Aorta (tissue), 5 donors: Measurements from ENCODE around the gene TRIM72. TPM values are rescaled to one million over a fixed set of nuclear protein-coding genes. Genes with fewer than 3 reads are reported as not detected.
"Not testable (repeated sequence)": the region's sequence is repeated elsewhere in the genome, so short reads cannot be mapped to it uniquely, and the experiment has no call there.

Experiments used
- ATAC-seq: fragments of 200-7000 bp; cut with Tn5 transposase; one replicate; pipeline ENCODE4 v1.9.1; 2022; ENCODE audit warnings: moderate library complexity; ENCODE audit not compliant: low FRiP score
- DNase-seq, 2 donors: peaks; one replicate each; pipeline ENCODE4 v3.0.0-alpha.2; 2020
- H3K27ac ChIP-seq, 2 donors: one replicate each; pipeline ENCODE4 v1.5.1; 2013; ENCODE audit warnings: low read length in 2 of 2, mild to moderate bottlenecking in 2 of 2, moderate library complexity in 2 of 2, control low read depth in 1 of 2, inconsistent platforms in 1 of 2, low read depth in 1 of 2
- H3K27me3 ChIP-seq, 2 donors: one replicate each; pipeline ENCODE4 v1.6.1; 2013; ENCODE audit warnings: control low read depth in 1 of 2, low read length in 1 of 2, mild to moderate bottlenecking in 1 of 2, moderate library complexity in 1 of 2; ENCODE audit not compliant: insufficient read depth in 2 of 2, control insufficient read depth in 1 of 2
- H3K36me3 ChIP-seq, 2 donors: one replicate each; pipeline ENCODE4 v1.6.1; 2013; ENCODE audit warnings: control low read depth in 1 of 2, low read length in 1 of 2, mild to moderate bottlenecking in 1 of 2; ENCODE audit not compliant: insufficient read depth in 2 of 2, control insufficient read depth in 1 of 2
- H3K4me1 ChIP-seq, 2 donors: one replicate each; pipeline ENCODE4 v1.6.1; 2013; ENCODE audit warnings: low read length in 2 of 2, control low read depth in 1 of 2, mild to moderate bottlenecking in 1 of 2, moderate library complexity in 1 of 2; ENCODE audit not compliant: insufficient read depth in 2 of 2, control insufficient read depth in 1 of 2
- H3K4me3 ChIP-seq, 2 donors: one replicate each; pipeline ENCODE4 v1.5.1; 2013; ENCODE audit warnings: low read length in 2 of 2, control low read depth in 1 of 2, mild to moderate bottlenecking in 1 of 2
- H3K9me3 ChIP-seq: one replicate; pipeline ENCODE4 v1.6.1; 2013; ENCODE audit warnings: mild to moderate bottlenecking, low read length; ENCODE audit not compliant: control insufficient read depth
- WGBS, 2 donors: extraction: QIAGEN DNeasy Blood & Tissue Kit; methylation state at CpG; one replicate each; pipeline ENCODE4 v1.1.7; 2013; 5-methylcytosine and 5-hydroxymethylcytosine counted together
- intact Hi-C, 2 donors: fragments of 100-400 bp; cut with DNase I; formaldehyde crosslinking; loops; one replicate each; pipeline versions ENCODE4 v1.14.2 to v1.15.0; 2022
- polyA plus RNA-seq, 2 donors: library from polyadenylated mRNA; stranded (reverse); fragments of 200-250 nt; gene quantifications; one replicate each; pipeline ENCODE4 v1.2.3, GENCODE V29; 2013
- total RNA-seq, 2 donors: library from RNA; stranded (reverse); fragmentation: NEBNext Ultra II Directional; extraction: Animal tissue kit (Norgen Biotek cat#: 25700); gene quantifications; one replicate each; pipeline ENCODE4 v1.2.1, GENCODE V29; 2021
- donor health status: healthy with polysubstance abuse.
- donor health status: Bipolar disorder and iron deficiency.
- donor health status: DM: no; HTN: no; CAD: no.
- donor health status: DM: no; HTN: no; CAD: no.
- donor health status: DM: yes; HTN: yes; CAD: no.

TRIM72 gene
- total and polyA plus RNA-seq, 4 donors = 0.05 to 0.24 TPM; not detected in 2

DNA sequence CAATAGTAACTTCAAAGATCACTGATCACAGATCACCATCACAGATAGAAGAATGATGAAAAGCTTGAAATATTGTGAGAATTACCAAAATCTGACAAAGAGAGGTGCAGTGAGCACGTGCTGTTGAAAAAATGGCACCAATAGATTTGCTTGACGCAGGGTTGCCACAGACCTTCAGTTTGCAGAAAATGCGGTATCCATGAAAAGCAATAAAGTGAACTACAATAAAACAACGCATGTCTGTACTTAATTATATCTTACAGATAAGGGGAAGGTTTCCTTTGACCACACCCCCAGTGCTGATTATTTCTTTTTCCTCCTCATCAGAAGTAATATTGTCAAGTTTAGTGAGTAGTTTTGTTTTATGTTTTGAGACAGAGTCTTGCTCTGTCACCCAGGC, 24.1 kb downstream of the TRIM72 start:
- H3K9me3 ChIP-seq = peaks cover 2% of the 10 kb centered on the region
- 82 to 84% methylated on average over 4 of the region's 4 CpGs for WGBS, 2 donors
- ATAC-seq (no peak), DNase-seq (no peak)
- H3K27me3 ChIP-seq = no peaks in the 10 kb centered on the region
- peaks cover 0 to 1% of the 10 kb centered on the region in 2 donors for H3K4me1 ChIP-seq
- no peaks in the 10 kb centered on the region for H3K36me3 ChIP-seq
- no peak overlapping the region for H3K27ac ChIP-seq
- H3K4me3 ChIP-seq = no peak overlapping the region
- intact Hi-C loops = no loop called here

DNA sequence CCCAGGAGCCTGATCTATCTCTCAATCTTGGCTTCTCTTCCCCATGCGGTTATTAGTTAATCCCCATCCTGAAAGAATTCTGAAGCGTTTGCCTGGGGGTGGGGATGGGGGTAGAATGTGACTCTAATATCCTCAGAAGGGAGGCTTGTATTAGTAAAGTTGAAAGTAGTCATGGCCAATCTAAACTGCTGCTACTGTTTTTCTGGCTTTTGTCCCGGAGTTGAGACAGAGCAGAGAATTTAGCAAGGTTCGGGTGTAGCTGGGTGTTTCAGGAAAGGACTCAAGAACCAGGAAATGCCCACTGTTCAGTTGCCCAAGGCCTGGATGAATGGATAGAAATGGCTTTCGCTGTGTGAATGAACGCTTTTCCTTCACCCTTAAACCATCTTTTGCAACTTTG, 28.3 kb downstream of the TRIM72 start:
- Histone ChIP-seq H3K9me3 (no peaks in the 10 kb centered on the region), H3K27me3 (peaks cover 0 to 2% of the 10 kb centered on the region in 2 donors), H3K4me1 (peaks cover 0 to 1% of the 10 kb centered on the region in 2 donors), H3K4me3 (no peak overlapping the region), H3K36me3 (no peaks in the 10 kb centered on the region), H3K27ac (no peak overlapping the region)
- WGBS, 2 donors = 43 to 45% methylated on average over 6 of the region's 6 CpGs
- no peak for ATAC-seq
- intact Hi-C loops = no loop called here
- no peak for DNase-seq

DNA sequence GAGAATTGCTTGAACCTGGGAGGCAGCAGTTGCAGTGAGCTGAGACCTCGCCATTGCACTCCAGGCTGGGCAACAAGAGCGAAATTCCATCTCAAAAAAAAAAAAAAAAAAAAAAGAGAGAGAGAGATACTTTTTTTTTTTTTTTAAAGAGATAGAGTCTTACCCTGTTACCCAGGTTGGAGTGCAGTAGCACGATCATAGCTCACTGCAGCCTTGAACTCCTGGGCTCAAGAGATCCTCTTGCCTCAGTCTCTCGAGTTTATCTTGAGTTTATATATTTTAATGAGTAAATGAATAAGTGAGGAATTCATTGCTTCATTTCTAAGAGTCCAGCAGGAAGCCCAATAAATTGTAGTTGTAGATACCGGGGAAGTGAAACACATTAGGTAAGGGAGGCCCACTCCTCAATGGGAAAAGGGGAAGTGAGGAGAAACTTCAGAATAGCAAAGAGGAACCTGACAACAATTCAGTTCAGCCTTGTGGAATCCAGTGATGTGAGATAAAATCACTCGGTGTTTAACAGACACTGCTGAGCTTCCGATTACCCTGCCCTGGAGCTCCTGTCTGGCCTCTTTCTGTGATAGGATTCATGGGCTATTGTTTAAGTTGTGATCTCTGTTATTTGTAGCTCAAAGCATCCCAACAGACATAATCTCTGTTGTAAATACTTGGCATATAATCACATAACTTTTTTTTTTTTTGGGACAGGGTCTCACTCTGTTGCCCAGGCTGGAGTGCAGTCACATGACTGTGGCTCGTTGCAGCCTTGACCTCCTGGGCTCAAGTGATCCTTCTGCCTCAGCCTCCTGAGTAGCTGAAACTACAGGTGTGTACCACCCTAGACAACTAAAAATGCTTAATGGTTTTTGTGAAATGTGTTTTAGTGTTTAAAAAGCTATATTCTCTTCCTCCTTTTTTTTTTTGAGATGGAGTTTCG, 30.1 kb downstream of the TRIM72 start:
- 70 to 71% methylated on average over 8 to 9 of the region's 9 CpGs for WGBS, 2 donors
- Histone ChIP-seq H3K4me3 (no peak overlapping the region), H3K36me3 (no peaks in the 10 kb centered on the region), H3K27ac (no peak overlapping the region), H3K9me3 (no peaks in the 10 kb centered on the region), H3K4me1 (peaks cover 0 to 1% of the 10 kb centered on the region in 2 donors), H3K27me3 (peaks cover 0 to 2% of the 10 kb centered on the region in 2 donors)
- DNase-seq = no peak
- intact Hi-C loops = no loop called here
- no peak for ATAC-seq

DNA sequence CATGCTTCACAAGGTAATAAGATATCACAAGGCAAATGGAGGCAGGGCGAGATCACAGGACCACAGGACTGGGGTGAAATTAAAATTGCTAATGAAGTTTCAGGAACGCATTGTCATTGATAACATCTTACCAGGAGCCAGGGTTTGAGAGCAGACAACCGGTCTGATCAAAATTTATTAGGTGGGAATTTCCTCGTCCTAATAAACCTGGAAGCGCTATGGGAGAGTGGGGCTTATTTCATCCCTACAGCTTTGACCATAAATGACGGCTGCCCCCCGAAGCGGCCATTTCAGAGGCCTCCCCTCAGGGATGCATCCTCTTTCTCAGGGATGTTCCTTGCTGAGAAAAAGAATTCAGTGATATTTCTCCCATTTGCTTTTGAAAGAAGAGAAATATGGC, 31.7 kb downstream of the TRIM72 start:
- DNase-seq, H3K36me3 ChIP-seq, H3K27ac ChIP-seq, intact Hi-C loops, ATAC-seq, H3K9me3 ChIP-seq, H3K4me3 ChIP-seq, H3K4me1 ChIP-seq, H3K27me3 ChIP-seq: not testable (repeated sequence)
- WGBS, 2 donors = 11 to 22% methylated on average over 8 of the region's 8 CpGs

DNA sequence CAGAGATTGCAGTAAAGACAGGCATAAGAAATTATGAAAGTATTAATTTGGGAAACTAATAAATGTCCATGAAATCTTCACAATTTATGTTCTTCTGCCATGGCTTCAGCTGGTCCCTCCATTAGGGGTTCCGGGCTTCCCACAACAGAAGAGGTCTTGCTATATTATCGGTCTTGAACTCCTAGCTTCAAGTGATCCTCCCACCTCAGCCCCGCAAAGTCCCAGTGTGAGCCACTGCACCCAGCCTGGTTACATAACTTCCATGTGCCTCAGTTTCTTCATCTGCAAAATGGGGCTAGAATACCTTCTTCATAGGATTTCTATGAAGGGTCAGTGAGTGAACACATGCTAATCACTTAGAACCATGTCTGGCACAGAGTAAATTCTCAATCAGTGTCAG, 32.4 kb downstream of the TRIM72 start:
- intact Hi-C loops = no loop called here
- no peak overlapping the region for H3K27ac ChIP-seq
- peaks cover 0 to 2% of the 10 kb centered on the region in 2 donors for H3K27me3 ChIP-seq
- no peak for DNase-seq
- ATAC-seq = no peak
- 92 to 94% methylated on average over 3 of the region's 3 CpGs for WGBS, 2 donors
- H3K36me3 ChIP-seq = no peaks in the 10 kb centered on the region
- peaks cover 0 to 1% of the 10 kb centered on the region in 2 donors for H3K4me1 ChIP-seq
- no peak overlapping the region for H3K4me3 ChIP-seq
- H3K9me3 ChIP-seq = no peaks in the 10 kb centered on the region

DNA sequence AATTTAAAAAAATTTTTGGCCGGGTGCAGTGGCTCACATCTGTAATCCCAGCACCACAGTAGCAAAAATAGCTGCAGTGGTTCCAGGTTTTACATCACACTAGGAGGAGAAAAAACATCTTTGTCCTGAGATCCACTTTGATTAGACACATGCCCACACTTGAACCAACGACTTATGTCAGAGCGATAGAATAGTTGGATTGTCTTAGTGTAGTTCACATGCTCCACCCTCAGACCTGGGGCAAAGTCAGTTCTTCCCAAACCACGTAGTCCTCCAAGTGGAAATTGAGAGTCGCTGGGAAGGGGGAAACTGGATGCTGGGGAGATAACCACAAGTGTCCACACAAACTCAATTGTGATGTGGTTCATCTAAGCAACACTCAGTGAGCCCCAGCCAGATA, 34.4 kb downstream of the TRIM72 start:
- Histone ChIP-seq H3K4me3 (no peak overlapping the region), H3K36me3 (no peaks in the 10 kb centered on the region), H3K27me3 (peaks cover 0 to 2% of the 10 kb centered on the region in 2 donors), H3K9me3 (no peaks in the 10 kb centered on the region), H3K27ac (no peak overlapping the region), H3K4me1 (no peaks in the 10 kb centered on the region)
- DNase-seq (no peak), ATAC-seq (no peak)
- WGBS, 2 donors = 68 to 72% methylated on average over 5 of the region's 5 CpGs
- intact Hi-C loops = no loop called here

DNA sequence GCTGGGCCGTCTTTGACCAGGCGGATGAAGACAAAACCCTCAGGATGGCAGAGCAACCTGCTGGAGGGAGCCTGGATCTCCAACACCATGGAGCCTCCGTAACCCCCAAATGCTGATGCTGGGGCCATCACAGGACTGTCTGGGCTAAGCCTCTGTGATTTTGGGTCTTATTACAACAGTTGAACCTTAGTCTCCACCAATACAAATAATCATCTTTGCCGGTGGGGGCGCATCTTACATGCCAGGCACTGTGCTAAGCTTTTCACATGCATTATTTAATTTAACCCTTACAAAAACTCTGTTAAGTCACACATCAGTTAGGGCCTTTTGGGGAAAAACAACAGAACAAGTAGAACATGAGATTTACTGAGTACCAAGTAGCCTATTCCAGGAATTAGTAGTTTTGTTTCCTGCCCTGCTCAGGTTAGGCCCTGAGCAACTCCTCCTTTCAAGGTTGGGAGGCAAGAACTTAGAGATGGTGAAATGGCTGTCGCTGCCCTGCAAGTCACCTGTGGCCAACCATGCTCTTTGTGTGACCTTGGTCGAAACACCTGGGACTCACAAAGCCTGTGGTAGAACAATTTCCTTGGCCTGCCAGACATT, 37.0 kb downstream of the TRIM72 start:
- 88 to 89% methylated on average over 7 of the region's 7 CpGs for WGBS, 2 donors
- intact Hi-C loops = no loop called here
- Histone ChIP-seq H3K27me3 (peaks cover 0 to 2% of the 10 kb centered on the region in 2 donors), H3K9me3 (no peaks in the 10 kb centered on the region), H3K4me3 (no peak overlapping the region), H3K36me3 (no peaks in the 10 kb centered on the region), H3K27ac (no peak overlapping the region), H3K4me1 (no peaks in the 10 kb centered on the region)
- no peak for ATAC-seq
- DNase-seq = no peak

DNA sequence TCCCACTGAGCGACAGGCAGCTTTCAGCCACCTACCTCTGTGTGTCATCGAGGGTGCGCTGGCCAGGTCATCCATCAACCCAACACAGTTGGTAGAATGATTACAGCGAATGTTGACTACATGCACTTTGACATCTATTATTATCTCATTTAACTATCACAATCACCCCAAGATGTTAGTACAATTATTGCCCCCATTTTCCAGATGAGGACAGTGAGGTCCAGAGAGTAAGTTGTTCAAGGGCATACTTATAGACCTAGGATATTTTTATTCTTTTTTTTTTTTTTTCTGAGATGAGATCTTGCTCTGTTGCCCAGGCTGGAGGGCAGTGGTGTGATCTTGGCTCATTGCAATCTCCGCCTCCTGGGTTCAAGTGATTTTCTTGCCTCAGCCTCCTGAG, 37.5 kb downstream of the TRIM72 start:
- intact Hi-C loops = no loop called here
- Histone ChIP-seq H3K4me1 (no peaks in the 10 kb centered on the region), H3K9me3 (no peaks in the 10 kb centered on the region), H3K27me3 (no peaks in the 10 kb centered on the region), H3K36me3 (no peaks in the 10 kb centered on the region), H3K27ac (no peak overlapping the region), H3K4me3 (no peak overlapping the region)
- ATAC-seq (no peak), DNase-seq (no peak)
- WGBS, 2 donors = 92 to 97% methylated on average over 5 of the region's 5 CpGs

DNA sequence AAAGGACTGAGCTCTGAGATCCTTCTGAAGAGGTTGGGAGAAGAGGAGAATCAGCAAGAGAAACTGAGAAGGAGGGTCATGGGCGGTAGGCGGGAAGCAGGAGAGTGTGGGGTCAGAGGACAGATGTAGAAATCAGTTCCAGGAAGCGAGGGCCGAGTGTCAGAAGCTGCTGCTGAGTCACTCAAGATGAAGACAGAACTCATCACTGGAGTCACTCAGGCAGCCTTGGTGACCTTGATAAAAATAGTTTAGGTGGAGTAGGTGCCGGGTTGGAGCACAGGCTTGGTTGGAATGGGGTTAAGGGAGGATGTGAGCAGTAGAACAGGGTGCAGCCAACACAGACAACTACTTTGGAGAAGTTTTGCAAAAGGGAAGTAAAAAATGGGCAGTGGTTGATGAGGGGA, 39.7 kb downstream of the TRIM72 start:
- Histone ChIP-seq H3K36me3 (no peaks in the 10 kb centered on the region), H3K4me3 (no peak overlapping the region), H3K27ac (no peak overlapping the region), H3K9me3 (no peaks in the 10 kb centered on the region), H3K27me3 (no peaks in the 10 kb centered on the region), H3K4me1 (no peaks in the 10 kb centered on the region)
- no peak for ATAC-seq
- DNase-seq = peak in 1 of 2 donors; percentile 64
- intact Hi-C loops = no loop called here
- 57 to 61% methylated on average over 5 of the region's 5 CpGs for WGBS, 2 donors
